ENCODE measurements around the gene PDF. TPM values are rescaled to one million over a fixed set of nuclear protein-coding genes. Genes with fewer than 3 reads are reported as not detected.

Gene PDF, protein sequence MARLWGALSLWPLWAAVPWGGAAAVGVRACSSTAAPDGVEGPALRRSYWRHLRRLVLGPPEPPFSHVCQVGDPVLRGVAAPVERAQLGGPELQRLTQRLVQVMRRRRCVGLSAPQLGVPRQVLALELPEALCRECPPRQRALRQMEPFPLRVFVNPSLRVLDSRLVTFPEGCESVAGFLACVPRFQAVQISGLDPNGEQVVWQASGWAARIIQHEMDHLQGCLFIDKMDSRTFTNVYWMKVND
- 19.3 and 24.8 TPM in 2 replicates for total RNA-seq

DNA sequence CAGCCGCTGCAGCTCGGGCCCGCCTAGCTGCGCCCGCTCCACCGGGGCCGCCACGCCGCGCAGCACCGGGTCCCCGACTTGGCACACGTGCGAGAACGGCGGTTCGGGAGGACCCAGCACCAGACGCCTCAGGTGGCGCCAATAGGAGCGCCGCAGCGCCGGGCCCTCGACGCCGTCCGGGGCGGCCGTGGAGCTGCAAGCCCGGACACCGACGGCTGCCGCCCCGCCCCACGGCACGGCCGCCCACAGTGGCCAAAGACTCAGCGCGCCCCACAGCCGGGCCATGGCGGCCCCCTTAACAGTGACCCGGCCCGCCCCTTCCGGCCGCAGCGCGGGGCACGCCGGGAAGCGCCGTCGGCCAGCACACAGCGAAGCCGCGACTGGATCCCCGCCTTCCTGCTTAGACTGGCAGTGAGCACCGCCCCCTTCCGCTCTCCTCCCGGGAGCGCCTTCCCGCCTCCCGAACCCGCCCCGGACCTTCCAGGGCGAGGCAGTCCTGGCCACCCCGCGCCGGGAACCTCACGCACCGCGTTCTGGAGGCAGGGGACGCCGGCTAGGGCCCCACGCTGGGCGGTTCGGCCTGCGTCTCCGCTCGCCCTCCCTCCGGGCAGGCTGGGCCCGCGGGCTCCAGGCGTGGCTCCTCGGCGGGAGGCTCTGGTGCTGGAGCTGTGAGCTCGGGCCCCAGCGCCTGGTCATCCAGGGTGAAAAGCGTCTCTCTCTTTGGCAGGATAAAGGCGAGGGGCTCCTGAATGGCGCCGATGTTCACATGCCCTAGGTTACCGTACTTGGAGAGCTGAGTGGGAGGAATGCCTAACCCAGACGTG, at the start of gene PDF:
Gene PDF, minus strand, starts transcription at position 303 of the 824 bp plus-strand sequence. Its CDS starts 18 bp downstream, at position 285.

DNA sequence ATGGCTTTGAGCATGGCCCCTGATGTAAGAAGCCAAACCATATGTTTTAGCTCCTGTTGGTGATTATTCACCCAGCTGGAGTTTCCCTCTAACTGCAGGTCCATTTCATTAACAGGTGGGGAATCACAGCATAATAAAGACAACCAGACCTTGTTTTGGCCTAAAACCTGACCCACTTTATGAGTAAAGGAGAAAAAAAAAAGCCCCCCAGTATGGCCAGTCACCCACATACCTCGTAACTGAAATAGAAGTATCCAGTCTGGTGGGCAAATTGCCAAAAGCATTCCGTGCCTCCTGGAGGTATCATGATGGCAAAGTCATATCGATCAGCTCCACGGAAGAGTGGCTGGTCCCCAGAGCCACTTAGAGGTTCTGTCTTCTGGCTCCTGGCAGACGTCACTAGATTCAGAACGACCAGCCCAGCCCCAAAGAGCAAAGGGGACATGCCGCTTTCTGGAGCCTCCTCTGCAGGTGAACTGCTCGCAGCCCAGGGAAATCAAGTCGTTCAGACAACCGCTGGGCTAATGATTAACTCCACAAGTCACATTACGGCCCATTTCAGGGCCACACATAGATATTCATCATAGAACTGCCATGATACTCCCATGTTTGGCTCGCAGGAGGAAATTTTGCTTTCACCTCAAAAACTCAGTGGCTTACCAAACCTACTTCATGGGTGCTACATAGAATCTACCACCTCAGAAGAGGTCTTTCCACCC, 21.1 kb upstream of the PDF start, which contains the start of gene TMED6:
Gene TMED6, minus strand, starts transcription at position 478 of the 719 bp plus-strand sequence. Its CDS starts 33 bp downstream, at position 445.

DNA sequence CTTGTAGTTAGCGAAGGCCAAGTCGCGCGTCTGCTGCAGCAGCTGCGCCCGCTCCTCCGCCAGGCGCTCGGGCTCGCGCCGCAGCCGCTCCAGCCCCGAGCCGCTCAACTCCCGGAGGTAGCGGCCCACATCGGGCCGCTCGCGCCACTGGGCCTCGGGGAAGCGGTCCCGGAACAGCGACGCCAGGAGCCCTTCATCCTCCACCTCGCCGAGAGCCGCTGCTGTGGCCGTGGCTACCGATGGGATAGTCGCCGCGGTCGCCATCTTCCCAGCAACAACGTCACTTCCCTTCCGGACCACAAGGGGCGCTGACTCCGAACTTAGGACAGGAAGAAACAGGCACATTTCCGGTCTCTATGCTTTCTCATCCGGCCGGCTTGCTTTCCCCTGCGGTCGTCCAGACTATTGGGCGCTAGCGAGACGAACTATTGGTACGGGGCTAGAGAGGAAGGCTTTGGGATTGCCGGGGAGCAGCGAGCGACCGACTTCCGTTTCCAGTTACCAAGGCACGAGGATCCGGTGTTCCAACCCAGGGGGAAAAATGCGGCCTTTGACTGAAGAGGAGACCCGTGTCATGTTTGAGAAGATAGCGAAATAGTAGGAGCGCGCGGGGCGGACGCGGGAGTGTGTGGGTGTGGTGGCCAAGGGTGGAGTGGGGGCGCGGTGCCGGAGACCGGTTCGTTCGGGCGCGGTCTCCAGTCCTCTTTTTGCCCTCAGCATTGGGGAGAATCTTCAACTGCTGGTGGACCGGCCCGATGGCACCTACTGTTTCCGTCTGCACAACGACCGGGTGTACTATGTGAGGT, 9.1 kb upstream of the PDF start, which contains the start of the genes COG8 and NIP7:
Gene COG8, minus strand, starts transcription at position 276 of the 806 bp plus-strand sequence. Its CDS starts 12 bp downstream, at position 264.
Gene NIP7, plus strand, starts transcription at position 484 of the 806 bp plus-strand sequence. Its CDS starts 58 bp downstream, at position 542.

DNA sequence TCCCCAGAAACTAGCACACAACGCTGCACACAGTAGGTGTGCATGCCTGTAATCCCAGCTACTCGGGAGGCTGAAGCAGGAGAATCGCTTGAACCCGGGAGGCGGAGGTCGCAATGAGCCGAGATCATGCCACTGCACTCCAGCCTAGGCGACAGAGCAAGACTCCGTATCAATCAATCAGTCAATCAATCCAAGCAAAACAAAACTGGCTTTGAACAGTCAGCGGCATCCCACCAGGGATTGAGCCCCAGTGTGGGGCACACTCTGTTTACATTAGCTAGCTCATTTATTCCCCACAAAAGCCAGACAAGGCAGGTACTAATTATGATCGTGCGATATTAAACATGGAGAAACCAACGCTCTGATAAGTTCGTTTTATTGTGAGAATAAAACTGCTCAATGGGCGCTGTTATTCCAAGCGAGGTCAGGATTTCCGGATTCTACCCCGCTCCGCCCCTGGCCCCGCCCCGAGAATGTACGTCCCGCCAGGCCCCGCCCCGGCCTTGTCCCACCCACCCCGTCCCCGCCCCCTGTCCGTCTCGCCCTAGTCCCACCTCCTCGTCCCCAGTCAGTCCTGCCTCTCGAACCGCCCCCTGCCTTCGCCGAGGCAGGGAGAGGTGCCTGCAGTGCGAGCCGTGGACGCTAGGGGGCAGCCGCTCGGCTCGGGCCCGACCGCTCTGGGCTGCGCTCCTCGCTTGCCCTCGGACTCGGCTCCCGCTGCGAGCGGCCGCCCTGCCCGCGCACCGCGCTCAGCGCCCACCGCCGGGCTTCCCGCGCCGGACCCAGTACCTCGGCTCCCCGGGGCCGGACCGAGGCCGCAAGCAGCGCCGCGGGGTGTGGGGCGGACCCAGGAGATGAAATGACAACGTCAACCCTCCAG, 19.5 kb downstream of the PDF start, which contains the start of gene VPS4A:
Gene VPS4A, plus strand, starts transcription at position 698 of the 880 bp plus-strand sequence. Its CDS starts 162 bp downstream, at position 860.

Other genes starting within 250 kb of the PDF start
- gene HAS3, start 224.9 kb downstream of the PDF start, total RNA-seq = under 0.01 TPM in 1 of 2 replicates, not detected in the other
- gene CHTF8, start 198.0 kb downstream of the PDF start, total RNA-seq = 37.8 and 40.9 TPM in 2 replicates
- 27.1 and 31.2 TPM in 2 replicates for gene UTP4, start 197.9 kb downstream of the PDF start, total RNA-seq
- 28.4 and 35.5 TPM in 2 replicates for gene SNTB2, start 143.4 kb downstream of the PDF start, total RNA-seq
- gene VPS4A, start 19.2 kb downstream of the PDF start, total RNA-seq = 32.4 and 35.7 TPM in 2 replicates
- 31.7 and 34.6 TPM in 2 replicates for gene COG8, start 9.0 kb upstream of the PDF start, total RNA-seq
- gene NIP7, start 9.2 kb upstream of the PDF start, total RNA-seq = 26.9 and 34.9 TPM in 2 replicates
- gene TMED6, start 21.2 kb upstream of the PDF start, total RNA-seq = not detected in 2 replicates
- gene TERF2, start 55.4 kb upstream of the PDF start, total RNA-seq = 5.2 and 18.3 TPM in 2 replicates
- 152 and 168 TPM in 2 replicates for gene CYB5B, start 94.0 kb upstream of the PDF start, total RNA-seq
- 16.1 and 20.6 TPM in 2 replicates for gene NFAT5, start 235.4 kb upstream of the PDF start, total RNA-seq